Measurements from ENCODE around the gene RHBDD1. TPM values are rescaled to one million over a fixed set of nuclear protein-coding genes. Genes with fewer than 3 reads are reported as not detected.

Gene RHBDD1
- polyA plus RNA-seq, 3 donors, result 8.1 to 19.5 (median 15.5) TPM

DNA sequence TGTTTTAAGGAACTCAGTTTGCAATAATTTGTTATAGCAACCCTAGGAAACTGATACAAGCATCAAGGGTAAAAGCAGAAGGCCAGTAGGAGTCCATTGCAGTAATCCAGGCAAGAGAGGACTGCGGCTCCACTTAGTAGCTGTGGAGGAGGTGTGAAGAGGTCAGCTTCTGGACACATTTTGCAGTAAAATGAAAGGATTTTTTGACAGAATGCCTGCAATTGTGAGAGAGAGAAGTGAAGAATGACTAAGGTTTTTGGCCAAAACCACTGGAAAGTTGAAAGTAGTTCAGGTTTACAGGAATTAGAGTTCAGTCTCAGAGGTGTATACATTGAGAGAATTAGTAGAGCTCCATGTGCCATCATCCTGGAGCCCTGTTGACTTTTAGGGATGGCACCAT, 129.5 kb downstream of the RHBDD1 start:
- Histone ChIP-seq H3K27ac (ENCODE audit: low read depth in 1 of 2, low read length in 2 of 2) (no peak overlapping the region), H2AFZ (ENCODE audit: insufficient read depth, low read depth, low read length, poor library complexity, severe bottlenecking) (no peak overlapping the region), H3K9ac (ENCODE audit: insufficient read depth, low read length, poor library complexity, severe bottlenecking) (no peak overlapping the region), H3K79me2 (ENCODE audit: insufficient read depth, low read length) (no peaks in the 10 kb centered on the region), H3K4me3 (replicated peaks in 1 of 3; ENCODE audit: low read depth in 2 of 3, low read length in 3 of 3) (no peak overlapping the region), H4K20me1 (ENCODE audit: insufficient read depth, low read length) (no peaks in the 10 kb centered on the region), H3K27me3 (ENCODE audit: control insufficient read depth in 2 of 2, insufficient read depth in 2 of 2, low read length in 2 of 2) (no peaks in the 10 kb centered on the region), H3K4me1 (ENCODE audit: control insufficient read depth in 1 of 2, insufficient read depth in 2 of 2, low read length in 2 of 2) (no peaks in the 10 kb centered on the region), H3K36me3 (replicated peaks in 1 of 2; ENCODE audit: control insufficient read depth in 1 of 2, insufficient read depth in 2 of 2, low read length in 2 of 2) (no peaks in the 10 kb centered on the region), H3K4me2 (replicated peaks; ENCODE audit: extremely low read depth, low read length, poor library complexity, severe bottlenecking) (no peak overlapping the region), H3K9me3 (replicated peaks in 1 of 2; ENCODE audit: control insufficient read depth in 1 of 2, insufficient read depth in 1 of 2, low read length in 2 of 2) (no peaks in the 10 kb centered on the region)
- intact Hi-C loops (cut with micrococcal nuclease), result no loop called here
- DNase-seq, result no peak
- no peak overlapping the region for H3K27ac Mint-ChIP-seq
- no peak for TF ChIP-seq CTCF (IDR thresholded peaks at IDR 0.05)
- no peaks in the 10 kb centered on the region for H3K4me1 Mint-ChIP-seq
- H3K36me3 Mint-ChIP-seq, result peaks cover 0 to 7% of the 10 kb centered on the region in 2 donors
- H3K27me3 Mint-ChIP-seq (ENCODE audit: low read depth in 3 of 3), result no peaks in the 10 kb centered on the region
- no peak overlapping the region for H3K4me3 Mint-ChIP-seq
- H3K9me3 Mint-ChIP-seq, result peaks cover 0 to 2% (median 0%) of the 10 kb centered on the region in 7 donors
- 100% methylated on average over 1 of the region's 1 CpG for WGBS (ENCODE audit: insufficient coverage)

GRCh38 chr2:226969417-226970080, 133.7 kb downstream of the RHBDD1 start:
- no peaks in the 10 kb centered on the region for H3K4me1 Mint-ChIP-seq
- no peak for TF ChIP-seq CTCF (IDR thresholded peaks at IDR 0.05)
- H2AFZ ChIP-seq (ENCODE audit: insufficient read depth, low read depth, low read length, poor library complexity, severe bottlenecking), result no peak overlapping the region
- H3K36me3 ChIP-seq (replicated peaks in 1 of 2; ENCODE audit: control insufficient read depth in 1 of 2, insufficient read depth in 2 of 2, low read length in 2 of 2), result no peaks in the 10 kb centered on the region
- peaks cover 0 to 4% (median 2%) of the 10 kb centered on the region in 7 donors for H3K9me3 Mint-ChIP-seq
- no peaks in the 10 kb centered on the region for H3K9me3 ChIP-seq (replicated peaks in 1 of 2; ENCODE audit: control insufficient read depth in 1 of 2, insufficient read depth in 1 of 2, low read length in 2 of 2)
- no peak overlapping the region for H3K9ac ChIP-seq (ENCODE audit: insufficient read depth, low read length, poor library complexity, severe bottlenecking)
- H3K27me3 Mint-ChIP-seq (ENCODE audit: low read depth in 3 of 3), result no peaks in the 10 kb centered on the region
- H3K4me1 ChIP-seq (ENCODE audit: control insufficient read depth in 1 of 2, insufficient read depth in 2 of 2, low read length in 2 of 2), result no peaks in the 10 kb centered on the region
- no peak overlapping the region for H3K27ac ChIP-seq (ENCODE audit: low read depth in 1 of 2, low read length in 2 of 2)
- no peaks in the 10 kb centered on the region for H3K79me2 ChIP-seq (ENCODE audit: insufficient read depth, low read length)
- H3K27me3 ChIP-seq (ENCODE audit: control insufficient read depth in 2 of 2, insufficient read depth in 2 of 2, low read length in 2 of 2), result no peaks in the 10 kb centered on the region
- 100% methylated on average over 2 of the region's 6 CpGs for WGBS (ENCODE audit: insufficient coverage)
- no peak overlapping the region for H3K4me3 ChIP-seq (replicated peaks in 1 of 3; ENCODE audit: low read depth in 2 of 3, low read length in 3 of 3)
- intact Hi-C loops (cut with micrococcal nuclease), result no loop called here
- H3K4me3 Mint-ChIP-seq, result no peak overlapping the region
- H4K20me1 ChIP-seq (ENCODE audit: insufficient read depth, low read length), result no peaks in the 10 kb centered on the region
- no peak for DNase-seq
- no peak overlapping the region for H3K4me2 ChIP-seq (replicated peaks; ENCODE audit: extremely low read depth, low read length, poor library complexity, severe bottlenecking)
- H3K27ac Mint-ChIP-seq, result no peak overlapping the region
- H3K36me3 Mint-ChIP-seq, result peaks cover 8 to 12% of the 10 kb centered on the region in 2 donors

Measured in CD14-positive monocyte (primary cell).